ENCODE results near the gene HRAS. TPM values are rescaled to one million over a fixed set of nuclear protein-coding genes. Genes with fewer than 3 reads are reported as not detected.

HRAS gene
- total and polyA plus RNA-seq, 10 of the 15 experiments (the other 5 are each of a cell fraction or from before 2014, with no cell fraction given) = 2.8 to 72.4 (median 31.7) TPM

DNA sequence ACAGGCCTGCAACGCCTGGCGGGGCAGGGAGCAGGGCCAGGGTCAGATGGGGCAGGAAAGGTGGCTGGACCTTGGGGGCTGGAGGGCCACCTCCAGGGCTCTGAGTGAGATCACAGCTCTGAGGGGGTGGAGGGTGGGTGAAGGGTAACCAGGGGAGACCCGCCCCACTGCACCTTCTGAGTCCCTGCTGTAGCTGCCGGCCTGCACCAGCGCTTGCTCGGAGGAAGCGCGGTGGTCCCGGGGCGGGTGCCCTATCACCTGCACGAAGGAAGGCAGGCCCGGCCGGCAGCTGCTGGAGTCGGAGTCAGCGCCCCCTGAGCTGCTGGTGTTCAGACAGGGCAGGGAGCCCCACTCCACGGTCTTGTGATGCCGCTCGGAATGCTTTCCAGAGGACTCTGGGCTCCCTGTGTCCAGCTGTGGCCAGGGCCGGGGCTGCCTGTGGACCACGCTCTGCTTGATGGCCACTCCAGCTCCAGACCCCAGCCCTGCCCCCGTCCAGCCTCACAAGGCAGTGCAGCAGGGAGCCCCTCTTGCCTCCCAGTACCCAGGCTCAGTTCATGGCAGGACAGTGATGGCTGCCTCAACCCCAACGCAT is 21.4 kb upstream of the HRAS start:
- Histone ChIP-seq H2AFZ (ENCODE audit: control insufficient read depth, low read depth, low read length) (no peak overlapping the region), H3K27ac (ENCODE audit: control insufficient read depth, insufficient read depth) (no peak overlapping the region), H3K4me3 (no peak overlapping the region), H3K4me2 (ENCODE audit: control insufficient read depth, insufficient read depth) (no peak overlapping the region), H4K20me1 (ENCODE audit: control insufficient read depth, insufficient read depth) (no peaks in the 10 kb centered on the region), H3K9ac (ENCODE audit: control insufficient read depth, insufficient read depth, low read length) (no peak overlapping the region), H3K27me3 (replicated peaks in 1 of 2; ENCODE audit: control insufficient read depth in 2 of 2, insufficient read depth in 2 of 2, low read length in 1 of 2) (peaks cover 0 to 5% of the 10 kb centered on the region in 2 experiments; a peak in 2 of 4 replicates), H3K79me2 (ENCODE audit: control insufficient read depth, insufficient read depth, low read length) (peaks cover 3% of the 10 kb centered on the region), H3K36me3 (ENCODE audit: control insufficient read depth in 2 of 2, insufficient read depth in 2 of 2, low read length in 1 of 2) (no peaks in the 10 kb centered on the region), H3K4me1 (ENCODE audit: control insufficient read depth, insufficient read depth, low read length) (peaks cover 5% of the 10 kb centered on the region), H3K9me3 (replicated peaks; ENCODE audit: control insufficient read depth, insufficient read depth, low read length) (no peaks in the 10 kb centered on the region)
- POLR2A ChIA-PET = interaction anchor here (1.0 kb wide), 2 partner anchors 9 to 19 kb away, joined by 3 to 4 read pairs; partner anchors contain the start of gene PHRF1
- DNase-seq (ENCODE audit: low read depth, low spot score) (no peak), FAIRE-seq (no peak), ATAC-seq (no peak)
- RAD21 ChIA-PET (ENCODE audit: unreplicated experiment) = interaction anchor here (0.9 to 1.2 kb wide), 4 partner anchors 19 to 166 kb away, joined by 3 to 6 read pairs (median 3); partner anchors contain the start of gene PHRF1
- WGBS (ENCODE audit: insufficient coverage, insufficient replicate concordance, low lambda C conversion rate, missing lambda C conversion rate) = 66% methylated on average over 22 of the region's 22 CpGs
- TF ChIP-seq KAT2A (conservative IDR thresholded peaks at IDR 0.05; ENCODE audit: control insufficient read depth, low read depth, low read length) (no peak), TAF1 (IDR thresholded peaks at IDR 0.05; ENCODE audit: borderline replicate concordance, low read depth, low read length) (no peak), BRCA1 (IDR thresholded peaks at IDR 0.05; ENCODE audit: low read depth, low read length) (no peak), RB1 (IDR thresholded peaks at IDR 0.05; ENCODE audit: borderline replicate concordance) (no peak), ZNF274 (IDR thresholded peaks at IDR 0.05; ENCODE audit: insufficient read depth, insufficient read length) (no peak), RFX5 (IDR thresholded peaks at IDR 0.05; ENCODE audit: low read depth, low read length) (no peak), NRF1 (conservative IDR thresholded peaks at IDR 0.05; ENCODE audit: low read depth, low read length) (no peak), TCF3 (IDR thresholded peaks at IDR 0.05; ENCODE audit: borderline replicate concordance, insufficient read depth, low read depth, low read length) (no peak), GABPA (IDR thresholded peaks at IDR 0.05; ENCODE audit: low read depth) (no peak), PML (IDR thresholded peaks at IDR 0.05; ENCODE audit: low read length) (no peak), NR2C1 (IDR thresholded peaks at IDR 0.05) (no peak), CHD1 (IDR thresholded peaks at IDR 0.05; ENCODE audit: low read depth, low read length) (no peak), MEF2A (IDR thresholded peaks at IDR 0.05; ENCODE audit: insufficient read depth, low read depth, low read length) (no peak)
- TF ChIP-seq, protein P1, sequence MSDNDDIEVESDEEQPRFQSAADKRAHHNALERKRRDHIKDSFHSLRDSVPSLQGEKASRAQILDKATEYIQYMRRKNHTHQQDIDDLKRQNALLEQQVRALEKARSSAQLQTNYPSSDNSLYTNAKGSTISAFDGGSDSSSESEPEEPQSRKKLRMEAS (IDR thresholded peaks at IDR 0.05; ENCODE audit: low read depth, low read length) = no peak
- SMC1A ChIA-PET (ENCODE audit: uncharacterized antibody, unreplicated experiment) = interaction anchor here (1.2 kb wide), 1 partner anchor 169 kb away, joined by 3 read pairs; no protein-coding TSS in a partner anchor
- intact Hi-C loops (cut with micrococcal nuclease; ENCODE audit: unreplicated experiment) (no loop called here), in situ Hi-C loops (cut with MboI) (loop anchor here (5.0 kb wide), 1 partner anchor 156 kb away; no protein-coding TSS in a partner anchor)
- BruUV-seq (replicated peaks) = no TSS peak
- CTCF ChIA-PET = interaction anchor here (0.7 to 1.2 kb wide), 2 partner anchors 9 to 172 kb away, joined by 3 read pairs; no protein-coding TSS in a partner anchor
